Measurements from ENCODE around the gene ZBTB8OS.

DNA sequence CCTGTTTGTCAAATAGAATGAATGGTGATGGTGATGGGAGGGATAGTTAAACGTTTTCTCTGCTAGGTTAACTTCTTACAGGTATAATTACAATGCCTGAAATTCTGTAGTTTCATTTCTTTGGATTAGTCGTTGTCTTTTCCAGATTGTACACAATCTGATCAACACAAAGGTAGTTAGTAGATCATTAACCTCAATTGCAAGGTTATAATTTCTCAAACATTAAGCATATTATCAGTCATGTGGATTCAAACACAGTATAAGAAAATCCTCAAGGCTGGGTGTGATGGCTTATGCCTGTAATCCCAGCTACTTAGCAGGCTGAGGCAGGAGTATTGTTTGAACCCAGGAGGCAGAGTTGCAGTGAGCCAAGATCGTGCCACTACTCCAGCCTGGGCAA is 31.6 kb upstream of the ZBTB8OS start:
- TF ChIP-seq, protein P1, sequence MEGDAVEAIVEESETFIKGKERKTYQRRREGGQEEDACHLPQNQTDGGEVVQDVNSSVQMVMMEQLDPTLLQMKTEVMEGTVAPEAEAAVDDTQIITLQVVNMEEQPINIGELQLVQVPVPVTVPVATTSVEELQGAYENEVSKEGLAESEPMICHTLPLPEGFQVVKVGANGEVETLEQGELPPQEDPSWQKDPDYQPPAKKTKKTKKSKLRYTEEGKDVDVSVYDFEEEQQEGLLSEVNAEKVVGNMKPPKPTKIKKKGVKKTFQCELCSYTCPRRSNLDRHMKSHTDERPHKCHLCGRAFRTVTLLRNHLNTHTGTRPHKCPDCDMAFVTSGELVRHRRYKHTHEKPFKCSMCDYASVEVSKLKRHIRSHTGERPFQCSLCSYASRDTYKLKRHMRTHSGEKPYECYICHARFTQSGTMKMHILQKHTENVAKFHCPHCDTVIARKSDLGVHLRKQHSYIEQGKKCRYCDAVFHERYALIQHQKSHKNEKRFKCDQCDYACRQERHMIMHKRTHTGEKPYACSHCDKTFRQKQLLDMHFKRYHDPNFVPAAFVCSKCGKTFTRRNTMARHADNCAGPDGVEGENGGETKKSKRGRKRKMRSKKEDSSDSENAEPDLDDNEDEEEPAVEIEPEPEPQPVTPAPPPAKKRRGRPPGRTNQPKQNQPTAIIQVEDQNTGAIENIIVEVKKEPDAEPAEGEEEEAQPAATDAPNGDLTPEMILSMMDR (IDR thresholded peaks at IDR 0.05): no peak
- TF ChIP-seq POLR2A (IDR thresholded peaks at IDR 0.05) (no peak), POLR2AphosphoS5 (IDR thresholded peaks at IDR 0.05) (no peak)

Measured in breast epithelium (tissue), 3 donors.